HUES6 (cell line): ENCODE results near the gene UBXN1.

Experiments
- H3K27ac ChIP-seq: 2 replicates; pipeline ENCODE4 v1.7.0; 2013; ENCODE audit warnings: low read depth, mild to moderate bottlenecking, low read length, inconsistent platforms
- H3K27me3 ChIP-seq: 2 replicates; pipeline ENCODE4 v1.6.1; 2013; ENCODE audit warnings: low read length; ENCODE audit not compliant: control insufficient read depth, insufficient read depth
- H3K36me3 ChIP-seq: 2 replicates; pipeline ENCODE4 v1.6.1; 2013; ENCODE audit warnings: low read length; ENCODE audit not compliant: control insufficient read depth, insufficient read depth
- H3K4me1 ChIP-seq: 2 replicates; pipeline ENCODE4 v1.6.1; 2013; ENCODE audit warnings: low read length; ENCODE audit not compliant: control insufficient read depth, insufficient read depth
- H3K4me3 ChIP-seq: 2 replicates; pipeline ENCODE4 v1.5.1; 2013; ENCODE audit warnings: low read depth, low read length
- H3K9ac ChIP-seq: one replicate; pipeline ENCODE4 v1.6.1; 2013; ENCODE audit warnings: mild to moderate bottlenecking, low read length
- H3K9me3 ChIP-seq: 2 replicates; pipeline ENCODE4 v1.6.1; 2013; ENCODE audit warnings: low read depth, low read length; ENCODE audit not compliant: control insufficient read depth, insufficient read depth

UBXN1 gene

DNA sequence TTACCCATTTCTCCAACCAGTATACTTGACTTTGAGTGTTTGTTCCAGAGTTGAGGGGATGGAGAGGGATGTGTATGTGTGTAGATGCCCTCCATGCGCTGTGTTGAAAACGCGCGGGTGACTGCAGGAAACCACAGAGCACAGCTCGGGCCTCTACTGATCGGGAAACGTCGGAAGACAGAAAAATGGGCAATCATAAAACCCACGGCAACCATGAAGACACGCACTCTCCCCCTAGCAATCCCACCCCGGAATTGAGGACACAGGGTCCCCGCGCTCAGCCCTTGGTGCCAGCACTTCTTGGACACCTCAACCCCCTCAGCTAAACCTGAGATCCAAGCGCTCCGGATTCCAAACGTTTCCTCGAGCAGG is 7.7 kb downstream of the UBXN1 start:
- Histone ChIP-seq H3K9me3 (no peaks in the 10 kb centered on the region), H3K36me3 (peaks cover 30% of the 10 kb centered on the region), H3K4me3 (peak overlapping the region; percentile 93), H3K4me1 (peaks cover 15% of the 10 kb centered on the region), H3K27ac (peak overlapping the region; percentile 64), H3K27me3 (no peaks in the 10 kb centered on the region), H3K9ac (peak overlapping the region; percentile 93)

DNA sequence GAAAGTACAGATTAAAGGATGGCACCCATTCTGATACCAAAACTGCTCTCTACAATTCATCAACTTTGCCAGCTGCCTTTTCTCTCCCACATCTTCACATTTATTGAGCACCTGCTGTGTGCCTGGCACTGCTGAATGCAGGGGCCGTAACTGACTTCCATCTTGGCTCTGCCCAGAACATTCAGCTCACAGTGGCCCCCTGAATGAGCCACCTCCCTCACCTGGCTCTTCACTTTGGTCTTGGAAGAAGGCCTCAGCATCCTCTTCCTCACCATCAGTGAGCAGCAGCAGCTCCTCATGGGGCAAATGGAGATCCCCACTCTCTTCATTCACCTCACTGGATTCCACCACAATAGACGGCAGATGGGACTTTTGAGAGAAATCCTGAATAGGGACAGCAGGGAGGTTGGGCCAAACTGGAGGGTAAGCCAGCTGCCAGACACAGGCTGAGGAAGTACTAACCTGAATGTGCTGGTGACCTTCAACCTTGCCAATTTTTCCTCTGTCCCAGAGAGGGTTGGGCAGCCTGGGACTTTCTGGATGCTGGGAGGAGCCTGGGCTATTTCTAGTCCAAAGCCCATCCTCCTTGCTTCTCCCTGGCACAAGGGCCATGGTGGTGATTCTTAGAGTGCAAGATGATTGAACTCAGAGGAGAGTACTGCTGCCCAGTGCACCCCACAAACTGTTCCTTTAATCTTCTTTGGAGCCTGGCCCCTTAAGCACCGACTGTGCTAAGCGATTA is 9.3 kb downstream of the UBXN1 start:
- no peak overlapping the region for H3K9ac ChIP-seq
- H3K27me3 ChIP-seq = no peaks in the 10 kb centered on the region
- no peak overlapping the region for H3K4me3 ChIP-seq
- no peak overlapping the region for H3K27ac ChIP-seq
- H3K4me1 ChIP-seq = peaks cover 16% of the 10 kb centered on the region
- no peaks in the 10 kb centered on the region for H3K9me3 ChIP-seq
- H3K36me3 ChIP-seq = peaks cover 35% of the 10 kb centered on the region

DNA sequence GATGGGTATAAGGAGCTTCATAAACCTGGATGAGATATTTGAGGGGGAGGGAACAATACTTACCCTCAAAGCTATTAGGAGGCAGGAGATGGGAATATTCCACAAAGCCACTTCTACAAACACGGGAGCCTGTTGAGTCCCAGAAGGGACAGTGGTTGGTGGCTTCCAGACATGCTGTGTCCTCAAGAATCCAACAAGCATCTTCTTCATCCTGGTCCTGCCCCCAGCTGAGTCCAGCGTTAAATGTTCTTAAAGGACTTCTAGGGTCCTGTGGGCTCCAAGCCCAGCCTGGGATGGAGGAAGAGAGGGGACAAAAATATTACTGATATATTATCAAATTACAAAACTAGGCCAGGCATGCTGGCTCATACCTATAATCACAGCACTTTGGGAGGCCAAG is 11.4 kb downstream of the UBXN1 start:
- Histone ChIP-seq H3K27me3 (no peaks in the 10 kb centered on the region), H3K27ac (0 out of 2 replicates have a peak overlapping the region, but pooled peaks have one; percentile 81), H3K36me3 (peaks cover 31% of the 10 kb centered on the region), H3K4me3 (peak overlapping the region; percentile 99), H3K4me1 (peaks cover 13% of the 10 kb centered on the region), H3K9me3 (no peaks in the 10 kb centered on the region), H3K9ac (peak overlapping the region; percentile 98)

DNA sequence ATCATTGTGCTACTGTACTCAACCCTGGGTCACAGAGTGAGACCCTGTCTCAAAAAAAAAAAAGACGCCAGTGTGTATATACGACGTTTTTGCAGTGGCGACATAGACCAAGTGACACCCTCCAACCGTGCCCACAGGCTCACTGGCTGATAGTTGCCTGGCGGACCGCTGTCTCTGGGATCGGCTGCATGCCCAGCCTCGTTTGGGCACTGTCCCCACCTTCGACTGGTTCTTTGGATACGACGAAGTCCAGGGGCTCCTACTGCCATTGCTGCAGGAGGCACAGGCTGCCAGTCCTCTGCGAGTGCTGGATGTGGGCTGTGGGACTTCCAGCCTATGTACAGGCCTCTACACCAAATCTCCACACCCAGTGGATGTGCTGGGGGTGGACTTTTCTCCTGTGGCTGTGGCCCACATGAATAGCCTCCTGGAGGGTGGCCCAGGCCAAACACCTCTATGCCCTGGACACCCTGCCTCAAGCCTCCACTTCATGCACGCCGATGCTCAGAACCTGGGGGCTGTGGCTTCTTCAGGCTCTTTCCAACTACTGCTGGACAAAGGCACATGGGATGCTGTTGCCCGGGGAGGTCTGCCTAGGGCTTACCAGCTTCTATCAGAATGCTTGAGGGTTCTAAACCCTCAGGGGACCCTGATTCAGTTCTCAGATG is 12.5 kb downstream of the UBXN1 start:
- peak overlapping the region; percentile 81; the same call in 1 of the 2 replicates for H3K27ac ChIP-seq
- peak overlapping the region; percentile 98 for H3K9ac ChIP-seq
- H3K27me3 ChIP-seq = no peaks in the 10 kb centered on the region
- H3K4me1 ChIP-seq = peaks cover 13% of the 10 kb centered on the region
- H3K9me3 ChIP-seq = no peaks in the 10 kb centered on the region
- peak overlapping the region; percentile 99 for H3K4me3 ChIP-seq
- H3K36me3 ChIP-seq = peaks cover 38% of the 10 kb centered on the region

DNA sequence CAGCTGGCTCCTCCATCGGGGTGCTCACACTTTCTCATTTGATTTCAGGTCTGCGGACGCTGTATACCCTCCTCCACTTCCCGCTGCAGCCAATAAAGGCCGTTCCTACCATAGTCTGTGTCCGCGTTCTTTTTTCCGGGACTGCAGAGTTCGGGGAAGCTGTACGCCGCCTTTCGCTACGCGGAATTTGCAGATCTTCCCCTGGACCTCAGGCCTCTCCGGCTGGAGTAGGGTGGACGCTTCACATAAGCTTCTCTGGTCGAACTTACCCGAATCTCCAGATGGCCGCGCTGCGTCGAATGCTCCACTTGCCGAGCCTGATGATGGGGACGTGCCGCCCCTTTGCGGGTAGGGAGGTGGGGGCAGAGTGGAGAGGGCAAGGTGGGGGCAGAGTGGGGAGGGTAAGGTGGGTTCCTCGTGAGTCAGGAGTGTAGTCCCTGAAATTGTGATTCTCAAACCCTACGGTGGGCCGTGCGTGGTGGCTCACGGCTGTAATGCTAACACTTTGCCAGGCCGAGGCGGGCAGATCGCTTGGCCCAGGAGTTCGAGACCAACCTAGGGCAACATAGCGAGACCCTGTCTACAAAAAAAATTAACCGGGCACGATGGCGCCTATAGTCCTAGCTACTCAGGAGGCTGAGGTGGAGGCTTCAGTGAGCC is 13.1 kb downstream of the UBXN1 start:
- Histone ChIP-seq H3K4me1 (peaks cover 13% of the 10 kb centered on the region), H3K27me3 (no peaks in the 10 kb centered on the region), H3K36me3 (peaks cover 38% of the 10 kb centered on the region), H3K9ac (peak overlapping the region; percentile 98), H3K4me3 (peak overlapping the region; percentile 99), H3K27ac (peak overlapping the region; percentile 81), H3K9me3 (no peaks in the 10 kb centered on the region)

DNA sequence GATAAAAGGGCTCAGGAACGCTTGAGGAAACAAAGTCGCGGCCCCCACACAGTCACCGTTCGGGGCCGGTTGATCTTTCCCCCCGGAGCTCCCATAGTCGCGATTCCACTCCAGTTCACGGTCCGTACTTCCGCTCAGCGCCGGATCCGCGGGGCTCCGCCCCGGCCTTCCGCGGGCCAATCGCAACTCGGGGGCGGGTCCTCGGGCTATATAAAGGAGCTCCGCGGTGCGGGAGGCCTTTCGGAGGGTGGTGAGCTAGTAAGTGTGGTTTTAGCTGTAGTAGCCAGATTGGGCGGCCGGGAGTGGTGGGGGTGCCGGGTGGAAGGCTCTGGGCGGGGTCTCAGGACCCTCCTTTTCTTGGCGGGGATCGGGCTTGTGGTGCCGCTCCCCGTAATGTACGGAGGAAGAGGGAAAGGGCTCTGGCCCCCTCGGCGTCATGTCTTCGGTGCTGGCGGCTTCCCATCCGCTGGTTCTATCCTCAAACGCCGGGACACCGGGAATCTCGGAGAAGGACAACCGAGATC is 13.7 kb downstream of the UBXN1 start, which contains the start of the genes C11orf98 and CSKMT:
TSS of gene C11orf98 (minus strand) at position 136 of the 524 bp plus-strand sequence. CDS start at position 95, 41 bp downstream.
TSS of gene CSKMT (plus strand) at position 238 of the 524 bp plus-strand sequence. CDS start 568 bp downstream, outside the sequence.
- Histone ChIP-seq H3K27ac (peak within 1 kb of the TSS; percentile 81), H3K27me3 (no peaks in the 10 kb centered on the region), H3K9me3 (no peaks in the 10 kb centered on the region), H3K9ac (peak within 1 kb of the TSS; percentile 98), H3K36me3 (peaks cover 38% of the 10 kb centered on the region), H3K4me3 (peak within 1 kb of the TSS; percentile 99), H3K4me1 (peaks cover 13% of the 10 kb centered on the region)

DNA sequence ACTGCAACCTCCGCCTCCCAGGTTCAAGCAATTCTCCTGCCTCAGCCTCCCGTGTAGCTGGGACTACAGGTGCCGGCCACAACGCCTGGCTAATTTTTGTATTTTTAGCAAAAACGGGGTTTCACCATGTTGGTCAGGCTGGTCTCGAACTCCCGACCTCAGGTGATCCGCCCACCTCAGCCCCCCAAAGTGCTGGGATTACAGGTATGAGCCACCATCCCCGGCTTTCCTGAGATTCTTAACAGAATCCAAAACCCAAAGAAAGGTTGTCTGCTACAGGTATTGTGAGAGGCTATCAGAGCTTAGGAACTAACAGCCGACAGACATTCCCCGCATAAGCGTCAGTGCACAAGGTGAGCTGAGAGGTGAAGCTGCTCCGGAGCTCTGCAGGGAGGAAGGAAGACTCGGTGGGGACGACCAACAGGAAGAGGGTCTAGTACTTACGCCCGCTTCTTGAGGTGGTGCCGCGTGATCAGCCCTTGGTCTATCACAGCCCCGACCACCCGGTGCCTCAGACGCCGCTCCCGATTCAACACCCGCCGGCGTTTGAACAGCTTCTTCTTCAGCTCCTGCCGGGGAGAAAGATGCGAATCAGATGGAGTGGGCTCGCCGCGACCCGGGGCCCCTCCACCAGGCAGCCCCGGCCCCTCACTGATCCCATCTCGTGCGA is 14.3 kb downstream of the UBXN1 start:
- Histone ChIP-seq H3K27me3 (no peaks in the 10 kb centered on the region), H3K27ac (peak overlapping the region; percentile 81), H3K9me3 (no peaks in the 10 kb centered on the region), H3K4me1 (peaks cover 13% of the 10 kb centered on the region), H3K36me3 (peaks cover 38% of the 10 kb centered on the region), H3K9ac (peak overlapping the region; percentile 98), H3K4me3 (peak overlapping the region; percentile 99)

DNA sequence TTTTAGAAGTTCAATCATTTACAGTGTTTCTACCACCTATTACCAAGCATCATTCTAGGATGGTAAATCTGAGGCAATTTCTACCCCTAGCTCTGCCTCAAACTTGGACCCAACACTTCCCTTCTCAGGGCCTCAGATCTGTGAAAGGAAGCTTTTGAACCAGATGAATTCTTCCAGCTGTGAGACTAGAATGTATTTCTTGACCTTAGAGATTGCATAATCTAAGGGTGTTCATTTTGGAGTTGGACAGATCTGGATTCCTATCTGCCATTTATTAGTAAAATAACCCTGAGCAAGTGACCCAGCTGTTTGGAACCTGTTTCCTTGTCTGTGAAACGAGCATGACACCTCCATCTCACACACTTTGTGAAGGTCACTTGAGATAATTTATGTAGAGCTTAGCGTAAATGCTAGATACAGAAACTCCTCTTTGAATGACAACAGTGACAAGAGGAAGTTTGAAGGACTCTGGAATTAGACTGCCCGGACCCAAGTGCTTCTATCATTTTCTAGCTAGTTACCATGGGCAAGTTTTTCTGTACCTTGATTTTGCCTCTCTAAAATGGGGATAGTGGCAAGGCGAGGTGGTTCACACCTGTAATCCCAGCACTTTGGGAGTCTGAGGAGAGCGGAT is 22.0 kb downstream of the UBXN1 start:
- H3K9ac ChIP-seq = no peak overlapping the region
- 0 out of 2 replicates have a peak, but pooled peaks cover 2% of the 10 kb centered on the region for H3K36me3 ChIP-seq
- no peaks in the 10 kb centered on the region for H3K4me1 ChIP-seq
- H3K27me3 ChIP-seq = no peaks in the 10 kb centered on the region
- H3K9me3 ChIP-seq = no peaks in the 10 kb centered on the region
- no peak overlapping the region for H3K27ac ChIP-seq
- H3K4me3 ChIP-seq = no peak overlapping the region

DNA sequence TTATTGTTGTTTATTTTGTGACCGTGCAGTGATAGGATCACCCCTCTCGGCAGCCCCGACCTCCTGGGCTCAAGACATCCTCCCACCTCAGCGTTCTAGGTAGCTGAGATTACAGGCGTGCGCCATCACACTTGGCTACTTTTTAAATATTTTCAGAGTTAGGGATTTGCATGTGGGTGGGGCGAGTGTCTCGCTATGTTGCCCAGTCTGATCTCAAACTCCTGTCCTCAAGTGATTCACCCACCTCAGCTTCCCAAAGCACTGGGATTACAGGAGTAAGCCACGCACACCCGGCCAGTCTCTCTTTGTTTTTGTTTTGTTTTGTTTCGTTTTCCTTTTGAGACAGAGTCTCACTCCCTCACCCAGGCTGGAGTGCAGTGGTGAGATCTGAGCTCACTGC is 24.6 kb downstream of the UBXN1 start:
- Histone ChIP-seq H3K27ac (no peak overlapping the region), H3K36me3 (peaks cover 6% of the 10 kb centered on the region), H3K4me1 (no peaks in the 10 kb centered on the region; the same call in 1 of the 2 replicates), H3K9ac (no peak overlapping the region), H3K4me3 (no peak overlapping the region), H3K27me3 (no peaks in the 10 kb centered on the region), H3K9me3 (no peaks in the 10 kb centered on the region)
